Stimulated activated CD8-positive, alpha-beta memory T cell treated with anti-CD3 and anti-CD28 coated beads, Interleukin-2, amount 100 ng/mL, for 48 hours (primary cell): ENCODE results near the gene SPARC.

ENCODE experiments used
- DNase-seq, 2 donors: peaks; one replicate each; pipeline ENCODE4 v3.0.0-alpha.2; 2020; ENCODE audit warnings: low read depth in 2 of 2

Gene SPARC

GRCh38 chr5:151660616-151661495, 25.9 kb downstream of the SPARC start:
- no peak for DNase-seq

GRCh38 chr5:151659001-151659754, 27.5 kb downstream of the SPARC start:
- DNase-seq: peak; percentile 73

GRCh38 chr5:151657114-151657513, 29.6 kb downstream of the SPARC start:
- DNase-seq: no peak

- no peak for DNase-seq
Measured at GRCh38 chr5:151656311-151656710, 30.4 kb downstream of the SPARC start.

GRCh38 chr5:151651997-151652645, 34.6 kb downstream of the SPARC start:
- DNase-seq: peak; percentile 22 to 54

GRCh38 chr5:151648988-151649387, 37.7 kb downstream of the SPARC start:
- DNase-seq: no peak

GRCh38 chr5:151648089-151648488, 38.6 kb downstream of the SPARC start:
- DNase-seq: no peak

GRCh38 chr5:151647320-151647861, 39.3 kb downstream of the SPARC start:
- DNase-seq: no peak

GRCh38 chr5:151646334-151646733, 40.4 kb downstream of the SPARC start:
- DNase-seq: no peak

- no peak for DNase-seq
Measured at GRCh38 chr5:151643388-151643787, 43.3 kb downstream of the SPARC start.

- DNase-seq: no peak
Measured at GRCh38 chr5:151642472-151643140, 44.1 kb downstream of the SPARC start.

- no peak for DNase-seq
Measured at GRCh38 chr5:151638619-151639018, 48.1 kb downstream of the SPARC start.

- DNase-seq: no peak
Measured at GRCh38 chr5:151637676-151638075, 49.0 kb downstream of the SPARC start.

GRCh38 chr5:151633892-151634291, 52.8 kb downstream of the SPARC start:
- DNase-seq: no peak

- no peak for DNase-seq
Measured at GRCh38 chr5:151632941-151633340, 53.8 kb downstream of the SPARC start.

- DNase-seq: no peak
Measured at GRCh38 chr5:151632524-151632923, 54.2 kb downstream of the SPARC start.

- no peak for DNase-seq
Measured at GRCh38 chr5:151631941-151632340, 54.8 kb downstream of the SPARC start.

GRCh38 chr5:151630088-151630487, 56.6 kb downstream of the SPARC start:
- no peak for DNase-seq

- no peak for DNase-seq
Measured at GRCh38 chr5:151628112-151628823, 58.4 kb downstream of the SPARC start.

GRCh38 chr5:151627650-151628049, 59.1 kb downstream of the SPARC start:
- DNase-seq: no peak

- DNase-seq: no peak
Measured at GRCh38 chr5:151625285-151625684, 61.4 kb downstream of the SPARC start.
